ENCODE results near the gene LEKR1.

LEKR1 gene

DNA sequence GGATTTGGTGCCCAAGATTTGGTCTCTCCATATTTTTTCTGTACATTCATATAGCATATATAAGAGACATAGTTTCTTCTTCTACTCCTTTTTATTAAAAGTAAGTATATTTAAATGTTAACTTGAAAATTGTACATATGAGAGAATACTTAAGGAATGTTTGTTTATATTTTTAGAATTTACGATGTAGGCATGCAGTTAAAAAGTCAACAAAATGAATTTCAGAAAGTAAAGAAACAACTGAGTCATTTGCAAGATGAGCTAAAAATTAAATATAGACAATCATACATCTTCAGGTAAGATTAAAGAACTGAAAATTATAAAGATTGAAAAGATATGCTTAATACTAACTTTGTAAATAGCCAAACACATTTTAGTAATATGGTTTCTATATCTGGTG is 94.2 kb downstream of the LEKR1 start:
- H4K91ac ChIP-seq (ENCODE audit: low read depth, low read length), result no peak overlapping the region
- H3K36me3 ChIP-seq (ENCODE audit: control insufficient read depth in 1 of 2, insufficient read depth in 2 of 2, low read length in 2 of 2), result no peaks in the 10 kb centered on the region
- DNase-seq, result no peak
- no peak overlapping the region for H2BK12ac ChIP-seq (ENCODE audit: low read length)
- no peak overlapping the region for H2AFZ ChIP-seq (ENCODE audit: insufficient read depth, low read length, poor library complexity)
- H3K9me3 ChIP-seq (ENCODE audit: insufficient read depth, low read depth, low read length), result no peaks in the 10 kb centered on the region
- H3K23ac ChIP-seq (ENCODE audit: low read length), result no peak overlapping the region
- H3K79me2 ChIP-seq (ENCODE audit: control insufficient read depth, insufficient read depth, low read length, poor library complexity), result no peaks in the 10 kb centered on the region
- WGBS (ENCODE audit: extremely low coverage, insufficient coverage, insufficient read length), result no CpG with 5 or more reads among the region's 1 CpG
- no peak overlapping the region for H2BK5ac ChIP-seq (ENCODE audit: low read depth, low read length, poor library complexity)
- no peak overlapping the region for H4K8ac ChIP-seq (ENCODE audit: low read depth, low read length)
- no peak overlapping the region for H2AK5ac ChIP-seq (ENCODE audit: low read length)
- no peak overlapping the region for H2BK120ac ChIP-seq (ENCODE audit: insufficient read depth, low read length, poor library complexity)
- H3K79me1 ChIP-seq (ENCODE audit: low read length), result no peaks in the 10 kb centered on the region
- no peak overlapping the region for H3K4me3 ChIP-seq (ENCODE audit: low read depth, low read length)
- H4K12ac ChIP-seq (ENCODE audit: low read depth, low read length), result no peak overlapping the region
- no peaks in the 10 kb centered on the region for H3K4me1 ChIP-seq (ENCODE audit: control insufficient read depth in 1 of 2, insufficient read depth in 2 of 2, low read length in 2 of 2)
- H3K27ac ChIP-seq (ENCODE audit: low read depth, low read length), result no peak overlapping the region
- no peaks in the 10 kb centered on the region for H3K27me3 ChIP-seq (ENCODE audit: insufficient read depth, low read length)
- no peak overlapping the region for H3K4me2 ChIP-seq (ENCODE audit: low read length)
- H3K4ac ChIP-seq (ENCODE audit: low read depth, low read length), result no peak overlapping the region
- no peak overlapping the region for H3K18ac ChIP-seq (ENCODE audit: low read length)
- H3K9ac ChIP-seq (ENCODE audit: low read length), result no peak overlapping the region
- no peak overlapping the region for H3K14ac ChIP-seq (ENCODE audit: low read length)

DNA sequence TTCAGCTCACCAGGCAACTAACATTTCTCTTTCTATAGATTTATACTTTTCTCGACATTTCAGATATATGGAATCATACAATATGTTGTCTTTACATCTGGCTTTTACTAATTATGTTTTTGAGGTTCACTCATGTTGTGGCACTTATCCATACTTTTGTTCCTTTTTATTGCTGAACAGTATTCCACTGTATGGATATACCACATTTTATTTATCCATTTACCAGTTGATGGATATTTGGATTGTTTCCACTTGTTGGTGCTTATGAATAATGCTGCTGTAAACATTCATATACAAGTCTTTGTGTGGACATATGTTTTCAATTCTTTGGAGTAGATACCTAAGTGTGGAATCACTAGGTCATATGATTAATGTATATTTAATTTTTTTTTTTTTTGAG is 97.2 kb downstream of the LEKR1 start:
- Histone ChIP-seq H3K4me2 (ENCODE audit: low read length) (no peak overlapping the region), H3K79me2 (ENCODE audit: control insufficient read depth, insufficient read depth, low read length, poor library complexity) (no peaks in the 10 kb centered on the region), H4K8ac (ENCODE audit: low read depth, low read length) (no peak overlapping the region), H3K36me3 (ENCODE audit: control insufficient read depth in 1 of 2, insufficient read depth in 2 of 2, low read length in 2 of 2) (no peaks in the 10 kb centered on the region), H2BK120ac (ENCODE audit: insufficient read depth, low read length, poor library complexity) (no peak overlapping the region), H3K27me3 (ENCODE audit: insufficient read depth, low read length) (no peaks in the 10 kb centered on the region), H4K12ac (ENCODE audit: low read depth, low read length) (no peak overlapping the region), H2AK5ac (ENCODE audit: low read length) (no peak overlapping the region), H3K9ac (ENCODE audit: low read length) (no peak overlapping the region), H2AFZ (ENCODE audit: insufficient read depth, low read length, poor library complexity) (no peak overlapping the region), H3K4me3 (ENCODE audit: low read depth, low read length) (no peak overlapping the region), H3K23ac (ENCODE audit: low read length) (no peak overlapping the region), H3K18ac (ENCODE audit: low read length) (no peak overlapping the region), H3K79me1 (ENCODE audit: low read length) (no peaks in the 10 kb centered on the region), H3K27ac (ENCODE audit: low read depth, low read length) (no peak overlapping the region), H2BK12ac (ENCODE audit: low read length) (no peak overlapping the region), H2BK5ac (ENCODE audit: low read depth, low read length, poor library complexity) (no peak overlapping the region), H3K4me1 (ENCODE audit: control insufficient read depth in 1 of 2, insufficient read depth in 2 of 2, low read length in 2 of 2) (no peaks in the 10 kb centered on the region), H3K9me3 (ENCODE audit: insufficient read depth, low read depth, low read length) (no peaks in the 10 kb centered on the region), H4K91ac (ENCODE audit: low read depth, low read length) (no peak overlapping the region), H3K14ac (ENCODE audit: low read length) (no peak overlapping the region), H3K4ac (ENCODE audit: low read depth, low read length) (no peak overlapping the region)
- no CpG with 5 or more reads among the region's 1 CpG for WGBS (ENCODE audit: extremely low coverage, insufficient coverage, insufficient read length)
- no peak for DNase-seq

GRCh38 chr3:156938724-156939123 is 112.6 kb downstream of the LEKR1 start:
- H2BK12ac ChIP-seq (ENCODE audit: low read length), result no peak overlapping the region
- no peak overlapping the region for H3K27ac ChIP-seq (ENCODE audit: low read depth, low read length)
- H3K9ac ChIP-seq (ENCODE audit: low read length), result no peak overlapping the region
- H3K14ac ChIP-seq (ENCODE audit: low read length), result no peak overlapping the region
- no peaks in the 10 kb centered on the region for H3K27me3 ChIP-seq (ENCODE audit: insufficient read depth, low read length)
- H3K36me3 ChIP-seq (ENCODE audit: control insufficient read depth in 1 of 2, insufficient read depth in 2 of 2, low read length in 2 of 2), result no peaks in the 10 kb centered on the region
- no peak overlapping the region for H2AK5ac ChIP-seq (ENCODE audit: low read length)
- no peak overlapping the region for H3K4me3 ChIP-seq (ENCODE audit: low read depth, low read length)
- no peak overlapping the region for H4K12ac ChIP-seq (ENCODE audit: low read depth, low read length)
- no peak overlapping the region for H3K18ac ChIP-seq (ENCODE audit: low read length)
- H3K23ac ChIP-seq (ENCODE audit: low read length), result no peak overlapping the region
- no peaks in the 10 kb centered on the region for H3K79me2 ChIP-seq (ENCODE audit: control insufficient read depth, insufficient read depth, low read length, poor library complexity)
- no peak overlapping the region for H3K4me2 ChIP-seq (ENCODE audit: low read length)
- no peaks in the 10 kb centered on the region for H3K9me3 ChIP-seq (ENCODE audit: insufficient read depth, low read depth, low read length)
- no peaks in the 10 kb centered on the region for H3K4me1 ChIP-seq (ENCODE audit: control insufficient read depth in 1 of 2, insufficient read depth in 2 of 2, low read length in 2 of 2)
- H2BK5ac ChIP-seq (ENCODE audit: low read depth, low read length, poor library complexity), result no peak overlapping the region
- H4K8ac ChIP-seq (ENCODE audit: low read depth, low read length), result no peak overlapping the region
- H2AFZ ChIP-seq (ENCODE audit: insufficient read depth, low read length, poor library complexity), result no peak overlapping the region
- H3K4ac ChIP-seq (ENCODE audit: low read depth, low read length), result no peak overlapping the region
- no peak overlapping the region for H4K91ac ChIP-seq (ENCODE audit: low read depth, low read length)
- no CpG with 5 or more reads among the region's 2 CpGs for WGBS (ENCODE audit: extremely low coverage, insufficient coverage, insufficient read length)
- no peaks in the 10 kb centered on the region for H3K79me1 ChIP-seq (ENCODE audit: low read length)
- no peak overlapping the region for H2BK120ac ChIP-seq (ENCODE audit: insufficient read depth, low read length, poor library complexity)
- DNase-seq, result no peak

DNA sequence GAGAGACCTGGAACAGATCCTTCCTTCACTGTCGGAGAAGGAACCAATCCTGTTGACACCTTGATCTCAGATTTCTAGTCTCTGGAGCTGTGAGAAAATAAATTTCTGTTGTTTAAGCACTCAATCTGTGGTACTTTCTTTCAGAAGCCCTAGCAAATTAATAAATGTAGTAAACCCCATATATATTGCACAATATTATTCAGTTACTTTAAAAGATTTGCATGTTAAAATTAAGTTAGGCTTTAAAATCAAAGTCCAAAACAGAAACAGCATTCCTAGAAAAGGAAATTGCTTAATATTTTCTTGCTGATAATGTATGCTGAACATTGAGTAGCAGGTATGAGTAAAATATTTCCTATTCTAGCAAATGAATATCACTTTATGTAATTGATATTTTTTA is 113.2 kb downstream of the LEKR1 start:
- Histone ChIP-seq H3K27ac (ENCODE audit: low read depth, low read length) (no peak overlapping the region), H3K27me3 (ENCODE audit: insufficient read depth, low read length) (no peaks in the 10 kb centered on the region), H3K79me1 (ENCODE audit: low read length) (no peaks in the 10 kb centered on the region), H4K91ac (ENCODE audit: low read depth, low read length) (no peak overlapping the region), H3K14ac (ENCODE audit: low read length) (no peak overlapping the region), H3K9ac (ENCODE audit: low read length) (no peak overlapping the region), H3K4me2 (ENCODE audit: low read length) (no peak overlapping the region), H3K4ac (ENCODE audit: low read depth, low read length) (no peak overlapping the region), H2BK5ac (ENCODE audit: low read depth, low read length, poor library complexity) (no peak overlapping the region), H2AFZ (ENCODE audit: insufficient read depth, low read length, poor library complexity) (no peak overlapping the region), H3K18ac (ENCODE audit: low read length) (no peak overlapping the region), H2BK120ac (ENCODE audit: insufficient read depth, low read length, poor library complexity) (no peak overlapping the region), H3K36me3 (ENCODE audit: control insufficient read depth in 1 of 2, insufficient read depth in 2 of 2, low read length in 2 of 2) (no peaks in the 10 kb centered on the region), H3K79me2 (ENCODE audit: control insufficient read depth, insufficient read depth, low read length, poor library complexity) (no peaks in the 10 kb centered on the region), H2AK5ac (ENCODE audit: low read length) (no peak overlapping the region), H4K8ac (ENCODE audit: low read depth, low read length) (no peak overlapping the region), H2BK12ac (ENCODE audit: low read length) (no peak overlapping the region), H3K23ac (ENCODE audit: low read length) (no peak overlapping the region), H3K4me1 (ENCODE audit: control insufficient read depth in 1 of 2, insufficient read depth in 2 of 2, low read length in 2 of 2) (no peaks in the 10 kb centered on the region), H3K4me3 (ENCODE audit: low read depth, low read length) (no peak overlapping the region), H4K12ac (ENCODE audit: low read depth, low read length) (no peak overlapping the region), H3K9me3 (ENCODE audit: insufficient read depth, low read depth, low read length) (no peaks in the 10 kb centered on the region)
- no peak for DNase-seq
- WGBS (ENCODE audit: extremely low coverage, insufficient coverage, insufficient read length), result no CpG with 5 or more reads among the region's 1 CpG

Data from trophoblast cell (in vitro differentiated cells and primary cell).